Mammary epithelial cell (primary cell): Measurements from ENCODE around the gene TUBB3.

Experiments
- EZH2 ChIP-seq: IDR thresholded peaks from 2 replicates; pipeline ENCODE4 v1.6.1; 2012; ENCODE audit warnings: low read length, inconsistent platforms, borderline replicate concordance
- TF ChIP-seq, protein P1 (sequence below), 2 donors: IDR thresholded peaks in 1 of 2; conservative IDR thresholded peaks in 1 of 2; 2 replicates each; pipeline ENCODE4 v1.5.1; 2011 to 2012; ENCODE audit warnings: inconsistent platforms in 2 of 2, low read length in 2 of 2, mild to moderate bottlenecking in 2 of 2, control low read depth in 1 of 2, low read depth in 1 of 2; ENCODE audit not compliant: insufficient read depth in 1 of 2; ENCODE audit errors: extremely low read depth in 1 of 2

GRCh38 chr16:89909777-89910716 lies 13.1 kb upstream of the TUBB3 start:
- TF ChIP-seq, protein P1, sequence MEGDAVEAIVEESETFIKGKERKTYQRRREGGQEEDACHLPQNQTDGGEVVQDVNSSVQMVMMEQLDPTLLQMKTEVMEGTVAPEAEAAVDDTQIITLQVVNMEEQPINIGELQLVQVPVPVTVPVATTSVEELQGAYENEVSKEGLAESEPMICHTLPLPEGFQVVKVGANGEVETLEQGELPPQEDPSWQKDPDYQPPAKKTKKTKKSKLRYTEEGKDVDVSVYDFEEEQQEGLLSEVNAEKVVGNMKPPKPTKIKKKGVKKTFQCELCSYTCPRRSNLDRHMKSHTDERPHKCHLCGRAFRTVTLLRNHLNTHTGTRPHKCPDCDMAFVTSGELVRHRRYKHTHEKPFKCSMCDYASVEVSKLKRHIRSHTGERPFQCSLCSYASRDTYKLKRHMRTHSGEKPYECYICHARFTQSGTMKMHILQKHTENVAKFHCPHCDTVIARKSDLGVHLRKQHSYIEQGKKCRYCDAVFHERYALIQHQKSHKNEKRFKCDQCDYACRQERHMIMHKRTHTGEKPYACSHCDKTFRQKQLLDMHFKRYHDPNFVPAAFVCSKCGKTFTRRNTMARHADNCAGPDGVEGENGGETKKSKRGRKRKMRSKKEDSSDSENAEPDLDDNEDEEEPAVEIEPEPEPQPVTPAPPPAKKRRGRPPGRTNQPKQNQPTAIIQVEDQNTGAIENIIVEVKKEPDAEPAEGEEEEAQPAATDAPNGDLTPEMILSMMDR (conservative IDR thresholded peaks at IDR 0.05 in 1 of 2, IDR thresholded peaks at IDR 0.05 in 1 of 2; ENCODE audit: extremely low read depth in 1 of 2, insufficient read depth in 1 of 2, low read depth in 1 of 2, low read length in 2 of 2), result peak; percentile 73 to 92
- TF ChIP-seq EZH2, result no peak
